Stimulated activated CD8-positive, alpha-beta memory T cell treated with anti-CD3 and anti-CD28 coated beads, Interleukin-7, amount 100 ng/mL, for 1 hour (primary cell): Measurements from ENCODE around the gene DACH1.

Experiments
- DNase-seq, 2 donors: peaks; one replicate each; pipeline ENCODE4 v3.0.0-alpha.2; 2020; ENCODE audit warnings: low read depth in 2 of 2

The DACH1 gene

DNA sequence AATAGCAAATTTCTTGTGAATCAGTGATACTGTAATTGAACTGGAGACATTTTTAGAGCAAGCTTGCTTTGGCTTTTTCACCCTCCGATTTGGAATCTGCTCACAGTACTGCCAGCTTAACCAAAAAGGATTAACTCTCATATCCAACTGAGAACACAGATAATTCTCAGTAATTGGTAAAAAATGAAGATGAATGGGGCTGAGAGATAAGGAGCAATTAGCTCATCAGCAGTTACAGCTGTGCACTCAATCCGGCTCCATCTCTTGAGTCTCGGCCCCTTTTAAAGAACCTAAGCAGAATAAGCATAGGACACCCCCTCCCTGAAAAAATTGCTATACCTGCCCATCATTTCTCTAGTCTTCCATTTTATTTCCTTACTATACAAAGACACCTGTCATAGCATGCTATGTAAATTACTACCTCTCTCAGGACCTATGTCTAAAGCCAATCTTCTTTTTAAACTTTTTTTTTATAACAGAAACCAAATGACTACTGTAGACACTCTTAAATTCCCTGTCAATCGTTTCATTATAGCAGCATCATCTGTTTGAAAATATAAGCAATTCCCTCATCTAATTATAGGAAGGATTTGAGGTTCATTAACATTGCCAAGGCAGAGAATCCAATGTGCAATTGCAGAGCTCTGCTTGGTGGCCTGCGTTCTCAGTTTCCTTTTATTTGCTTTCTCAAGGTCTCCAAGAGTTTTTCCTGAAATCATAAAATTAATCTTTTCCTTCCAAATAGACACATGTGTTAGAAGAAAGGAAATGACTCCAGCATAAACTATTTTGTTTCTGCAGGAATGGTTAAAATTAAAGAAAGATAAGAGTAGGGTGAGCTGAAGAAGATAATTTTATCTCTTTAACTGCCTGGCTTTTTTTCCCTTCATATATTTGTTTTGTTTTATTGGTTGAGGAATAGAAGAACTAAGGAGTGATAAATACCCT is 242.1 kb downstream of the DACH1 start:
- no peak for DNase-seq

GRCh38 chr13:71621174-71622124 is 245.6 kb downstream of the DACH1 start:
- no peak for DNase-seq

- DNase-seq: no peak
Measured at GRCh38 chr13:71619096-71619495, 247.9 kb downstream of the DACH1 start.

DNA sequence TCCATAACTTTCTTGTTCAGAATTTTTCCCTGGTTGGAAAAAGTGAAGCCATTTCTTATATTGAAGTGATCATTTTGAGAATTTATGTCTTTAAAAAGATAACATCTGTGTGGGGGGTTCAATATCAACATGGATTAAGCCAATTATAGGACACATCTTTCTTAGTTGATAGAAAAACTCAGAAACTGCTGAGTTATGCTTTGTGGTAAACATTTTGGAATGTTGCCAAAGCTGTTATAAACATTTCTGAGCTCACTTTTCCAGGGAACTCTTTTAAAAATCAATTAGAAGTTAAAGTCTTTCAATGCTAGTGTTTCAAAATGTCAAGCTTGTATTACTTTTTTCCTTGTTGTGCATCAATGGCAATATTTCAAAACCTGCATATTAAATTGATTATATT is 248.8 kb downstream of the DACH1 start:
- no peak for DNase-seq

DNA sequence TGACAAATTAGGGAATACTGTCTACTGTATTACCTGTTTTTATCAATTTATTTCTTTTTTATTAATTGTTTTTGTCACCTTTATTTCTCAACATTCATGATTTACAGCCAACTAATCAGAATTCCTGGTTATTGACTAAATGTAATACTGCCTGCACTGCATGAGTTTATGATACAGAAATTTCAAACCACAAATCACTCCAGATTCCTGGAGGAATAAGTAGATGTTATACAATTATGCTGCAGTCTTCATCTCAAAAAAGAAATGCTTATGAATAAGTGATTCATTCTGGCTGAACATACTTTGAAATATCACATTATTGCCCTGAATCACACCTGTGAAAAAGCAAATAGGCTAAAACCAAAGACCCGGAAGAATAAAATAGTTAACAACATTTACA is 249.7 kb downstream of the DACH1 start:
- DNase-seq: no peak

- no peak for DNase-seq
Measured at GRCh38 chr13:71613066-71613745, 253.8 kb downstream of the DACH1 start.

GRCh38 chr13:71611292-71611691 is 255.7 kb downstream of the DACH1 start:
- DNase-seq: no peak

- no peak for DNase-seq
Measured at GRCh38 chr13:71610876-71611275, 256.1 kb downstream of the DACH1 start.

DNA sequence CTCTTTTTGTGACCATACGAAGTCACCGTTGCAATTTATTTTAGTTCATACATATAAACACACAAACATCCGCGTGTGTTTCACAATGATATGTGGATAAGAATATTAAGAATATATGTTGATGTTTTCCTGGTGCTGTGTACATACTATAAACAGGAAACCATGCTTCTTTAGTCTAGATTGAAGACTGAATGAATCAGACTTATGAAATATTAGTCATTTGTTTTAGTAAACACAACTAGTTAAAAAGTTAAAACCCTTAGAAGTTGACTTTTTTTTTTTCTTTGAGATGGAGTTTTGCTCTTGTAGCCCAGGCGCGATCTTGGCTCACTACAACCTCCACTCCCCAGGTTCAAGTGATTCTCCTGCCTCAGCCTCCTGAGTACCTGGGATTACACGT is 257.7 kb downstream of the DACH1 start:
- DNase-seq: no peak

DNA sequence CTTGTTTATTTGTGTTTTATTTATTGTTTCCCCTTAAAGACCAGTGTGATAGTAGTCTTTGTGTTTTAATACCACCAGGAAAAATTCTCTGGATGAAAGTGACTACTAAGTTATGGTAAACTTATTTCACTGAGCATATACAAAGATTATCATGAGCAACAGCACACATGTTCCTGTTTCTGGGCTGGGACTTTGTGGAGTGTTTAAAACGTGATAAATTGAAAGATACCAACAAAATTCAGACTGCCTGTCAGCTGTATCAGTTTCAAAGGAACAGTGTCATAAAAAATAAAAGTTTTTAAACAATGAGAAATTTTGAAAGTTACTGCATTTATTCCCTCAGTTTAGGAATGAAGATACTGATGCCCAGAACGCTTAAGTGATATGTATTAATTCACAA is 259.4 kb downstream of the DACH1 start:
- DNase-seq: no peak

GRCh38 chr13:71606818-71607217 is 260.2 kb downstream of the DACH1 start:
- no peak for DNase-seq

GRCh38 chr13:71605744-71606143 is 261.3 kb downstream of the DACH1 start:
- DNase-seq: no peak

DNA sequence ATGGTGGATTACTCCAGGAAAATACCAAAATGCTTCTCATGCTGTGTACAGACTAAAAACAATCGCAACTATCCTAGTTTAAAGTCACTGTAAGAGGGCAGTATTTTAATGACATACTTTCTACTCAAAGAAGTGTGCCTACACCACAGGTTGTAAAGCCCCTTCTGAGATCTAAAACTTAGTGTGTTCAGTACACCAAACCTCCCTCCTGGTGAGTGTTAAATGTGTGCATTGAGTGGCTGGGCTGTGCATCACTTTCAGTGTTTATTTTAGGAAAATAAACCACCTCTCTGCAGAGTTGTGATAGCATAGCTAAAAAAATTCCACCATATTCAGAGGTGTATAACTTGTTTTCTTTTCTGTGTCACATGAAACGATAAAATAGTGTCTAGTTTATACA is 263.7 kb downstream of the DACH1 start:
- DNase-seq: no peak

GRCh38 chr13:71602344-71602743 is 264.7 kb downstream of the DACH1 start:
- DNase-seq: no peak

DNA sequence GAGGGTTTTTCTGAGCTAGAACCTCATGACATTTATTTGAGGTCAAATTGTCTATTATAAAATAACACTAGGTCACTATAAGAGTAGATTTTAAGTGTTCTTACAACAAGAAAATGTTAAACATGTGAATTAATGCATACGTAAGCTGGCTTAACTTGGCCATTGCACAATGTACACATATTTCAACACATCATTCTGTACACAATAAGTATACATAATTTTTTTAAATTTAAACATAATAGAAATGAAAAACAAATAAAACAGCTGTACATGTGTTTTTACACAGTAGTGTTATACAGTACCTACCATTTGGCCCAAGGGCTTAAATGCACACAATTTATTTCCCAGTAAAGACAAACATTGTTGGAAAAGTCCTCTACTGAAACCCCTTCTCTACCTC is 269.9 kb downstream of the DACH1 start:
- no peak for DNase-seq

GRCh38 chr13:71596116-71596515 is 270.9 kb downstream of the DACH1 start:
- no peak for DNase-seq

DNA sequence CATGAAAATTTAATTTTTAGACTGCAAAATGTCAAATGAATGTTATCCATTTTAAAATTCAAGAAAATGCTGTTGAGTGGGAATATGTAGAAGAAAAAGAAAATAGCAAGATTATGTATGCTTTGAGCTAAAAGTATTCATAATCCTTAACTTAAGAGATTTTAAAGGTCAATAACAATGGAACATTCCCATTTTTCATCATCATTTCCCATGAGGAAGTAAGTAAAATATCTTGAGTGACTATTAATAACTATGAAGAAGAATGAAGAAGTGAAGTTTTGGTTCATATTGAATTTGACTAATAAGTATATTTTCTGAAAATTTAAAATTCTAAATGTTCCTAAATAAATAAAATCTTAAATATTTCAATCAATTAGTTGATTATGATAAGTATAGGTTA is 273.4 kb downstream of the DACH1 start:
- DNase-seq: no peak

- DNase-seq: no peak
Measured at GRCh38 chr13:71591374-71591773, 275.6 kb downstream of the DACH1 start.

DNA sequence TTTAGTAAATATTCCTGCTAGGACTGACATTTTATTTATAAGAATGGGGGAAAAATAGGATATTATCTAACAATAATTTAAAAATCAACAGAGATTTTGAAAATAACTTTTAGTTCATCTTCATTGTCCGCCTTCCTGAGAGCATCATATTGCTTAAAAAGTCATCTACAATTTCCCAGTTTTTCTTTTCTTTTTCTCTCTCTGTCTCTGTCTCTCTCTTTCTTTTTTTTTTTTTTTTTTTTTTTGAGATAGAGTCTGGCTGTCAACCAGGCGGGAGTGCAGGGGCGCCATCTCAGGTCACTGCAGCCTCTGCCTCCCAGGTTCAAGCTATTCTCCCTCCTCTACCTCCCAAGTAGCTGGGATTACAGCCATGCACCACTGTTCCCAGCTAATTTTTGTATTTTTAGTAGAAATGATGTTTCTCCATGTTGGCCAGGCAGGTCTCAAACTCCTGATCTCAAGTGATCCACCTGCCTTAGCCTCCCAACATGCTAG is 276.3 kb downstream of the DACH1 start:
- no peak for DNase-seq

GRCh38 chr13:71589032-71589431 is 278.0 kb downstream of the DACH1 start:
- DNase-seq: no peak

DNA sequence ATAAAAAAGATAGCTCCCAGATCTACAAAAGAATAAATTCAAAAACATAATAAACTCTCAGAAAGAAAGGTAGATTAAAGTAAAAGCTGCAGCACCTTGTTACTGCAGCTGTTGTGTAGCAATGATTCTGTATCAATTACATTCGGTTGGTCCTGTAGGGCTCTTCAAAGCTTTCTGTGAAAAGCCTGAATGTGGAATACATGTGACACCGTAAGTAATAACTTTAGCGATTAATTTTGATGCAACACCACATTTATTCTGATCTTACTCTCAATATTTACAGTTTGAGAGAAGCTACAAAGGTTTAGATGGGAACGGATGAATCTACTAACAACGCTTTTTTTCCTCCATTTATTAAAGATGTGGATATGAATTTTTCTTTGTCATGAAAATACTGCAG is 279.2 kb downstream of the DACH1 start:
- DNase-seq: no peak

DNA sequence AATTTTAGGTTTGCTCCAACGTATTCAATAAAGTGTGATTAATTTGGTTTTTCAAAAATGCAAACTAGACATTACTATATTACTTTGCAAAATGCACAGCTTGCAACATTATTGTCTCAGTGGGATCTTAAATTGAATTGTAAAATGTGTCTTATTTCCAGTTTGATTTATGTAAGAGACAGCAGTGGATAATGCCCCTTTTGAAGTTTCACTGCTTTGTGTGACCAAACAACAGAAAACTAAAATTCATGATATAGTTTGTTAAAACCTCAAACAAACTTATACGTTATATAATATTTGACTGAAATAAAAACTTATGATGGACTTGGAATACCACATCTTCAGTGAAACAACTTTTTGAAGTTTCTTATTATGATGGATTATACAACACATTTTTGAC is 279.8 kb downstream of the DACH1 start:
- DNase-seq: no peak
